Kidney (tissue), 14 donors: ENCODE results near the gene PRUNE2. TPM values are rescaled to one million over a fixed set of nuclear protein-coding genes. Genes with fewer than 3 reads are reported as not detected.

Source experiments
- DNase-seq, 5 donors: peaks; one replicate each; pipeline ENCODE4 v3.0.0-alpha.2; 2013 to 2020
- FAIRE-seq: peaks from 2 replicates; lab custom pipeline; 2012; peaks lifted over from hg19 to GRCh38; lab: Jason Lieb, UNC
- H3K27ac ChIP-seq, 2 donors: one replicate each; pipeline ENCODE4 v1.7.0; 2013; ENCODE audit warnings: low read depth in 2 of 2, low read length in 2 of 2, inconsistent platforms in 1 of 2
- H3K27me3 ChIP-seq: one replicate; pipeline ENCODE4 v1.7.1; 2013; ENCODE audit warnings: low read length, inconsistent platforms; ENCODE audit not compliant: control insufficient read depth, insufficient read depth
- H3K36me3 ChIP-seq, 3 donors: one replicate each; pipeline versions ENCODE4 v1.7.0 to v1.7.1; 2013; ENCODE audit warnings: low read length in 3 of 3, control low read depth in 1 of 3, inconsistent platforms in 1 of 3; ENCODE audit not compliant: insufficient read depth in 3 of 3, control insufficient read depth in 2 of 3
- H3K4me1 ChIP-seq, 3 donors: one replicate each; pipeline versions ENCODE4 v1.7.0 to v1.7.1; 2013; ENCODE audit warnings: low read length in 3 of 3, inconsistent platforms in 1 of 3, low read depth in 1 of 3; ENCODE audit not compliant: control insufficient read depth in 2 of 3, insufficient read depth in 2 of 3
- H3K4me3 ChIP-seq, 3 donors: one replicate each; pipeline versions ENCODE4 v1.7.0 to v1.8.1; 2013; ENCODE audit warnings: low read length in 3 of 3, control low read depth in 1 of 3, inconsistent platforms in 1 of 3
- H3K9ac ChIP-seq, 3 donors: one replicate each; pipeline versions ENCODE4 v1.7.0 to v1.7.1; 2013; ENCODE audit warnings: low read length in 3 of 3, control low read depth in 1 of 3, inconsistent platforms in 1 of 3
- H3K9me3 ChIP-seq, 3 donors: one replicate each; pipeline versions ENCODE4 v1.7.0 to v1.7.1; 2013; ENCODE audit warnings: low read length in 3 of 3, control low read depth in 1 of 3, inconsistent platforms in 1 of 3; ENCODE audit not compliant: control insufficient read depth in 2 of 3, insufficient read depth in 1 of 3
- intact Hi-C: fragments of 100-400 bp; cut with DNase I; formaldehyde crosslinking; loops from one replicate; pipeline ENCODE4 v1.11.1; 2022
- polyA plus RNA-seq: library from polyadenylated mRNA; stranded (reverse); fragments of 350-450 nt; fragmentation: Illumina TruSeq; extraction: RNeasy Lipid Tissue Mini Kit (QIAGEN cat#74804); gene quantifications from one replicate; pipeline ENCODE4 v1.2.3, GENCODE V29; 2014; ENCODE audit warnings: low read depth, low replicate concordance; ENCODE audit not compliant: insufficient read depth
- total RNA-seq: library from RNA; stranded (reverse); fragmentation: NEBNext Ultra II Directional; extraction: Animal tissue kit (Norgen Biotek cat#: 25700); gene quantifications from one replicate; pipeline ENCODE4 v1.2.1, GENCODE V29; 2021
- TF ChIP-seq, protein P1 (sequence below): IDR thresholded peaks from 3 replicates; pipeline ENCODE4 v1.5.1; 2012; ENCODE audit warnings: mild to moderate bottlenecking, moderate library complexity, borderline replicate concordance; ENCODE audit not compliant: insufficient read depth; ENCODE audit errors: extremely low read depth
- donor health status: control.
- donor health status: control.
- donor health status: control.
- donor health status: control.
- donor health status: control.
- donor health status: DM: yes; HTN: yes; CAD: no.
- donor health status: Normal renal cell carcinoma (clear cell type).

Gene PRUNE2
- total and polyA plus RNA-seq, 2 donors from 2014 or later, result 12.6 to 65.1 TPM

DNA sequence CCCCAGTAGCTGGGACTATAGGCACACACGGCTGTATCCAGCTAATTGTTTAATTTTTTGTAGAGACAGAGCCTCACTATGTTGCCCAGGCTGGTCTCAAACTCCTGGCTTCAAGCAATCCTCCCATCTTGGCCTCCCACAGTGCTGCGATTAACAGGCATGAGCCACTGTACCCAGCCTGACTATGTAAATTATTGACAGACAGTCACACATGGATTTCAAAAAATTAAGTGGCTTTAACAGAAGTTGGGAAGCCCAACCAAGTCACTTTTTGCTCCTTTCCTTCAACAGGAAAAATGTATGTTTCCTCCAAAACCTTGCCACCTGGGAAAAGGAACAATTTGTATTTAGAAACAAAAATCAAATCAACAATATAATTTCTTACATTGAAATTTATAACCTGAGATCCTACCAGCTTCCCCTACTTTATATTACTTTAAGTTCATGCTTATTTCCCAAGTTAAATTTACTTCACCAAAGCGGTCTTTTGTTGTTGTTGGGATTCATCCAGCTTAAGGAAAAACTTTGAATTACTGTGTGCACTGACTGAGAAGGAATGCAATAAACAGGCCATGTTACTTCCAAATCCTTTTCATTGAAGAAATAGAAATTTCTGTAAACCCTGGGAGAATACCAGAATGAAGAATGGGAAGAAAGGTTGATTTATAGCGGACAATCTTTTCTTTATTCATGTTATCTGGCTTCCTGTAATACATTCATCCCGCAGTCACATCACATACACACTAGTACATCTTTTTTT, 133.0 kb downstream of the PRUNE2 start:
- Histone ChIP-seq H3K9me3 (no peaks in the 10 kb centered on the region), H3K4me3 (no peak overlapping the region), H3K4me1 (no peaks in the 10 kb centered on the region), H3K36me3 (no peaks in the 10 kb centered on the region), H3K27ac (no peak overlapping the region), H3K27me3 (no peaks in the 10 kb centered on the region), H3K9ac (no peak overlapping the region)
- intact Hi-C loops, result no loop called here
- DNase-seq (peak in 2 of 5 donors; percentile 64 to 88), FAIRE-seq (peak; percentile 62)
- TF ChIP-seq, protein P1, sequence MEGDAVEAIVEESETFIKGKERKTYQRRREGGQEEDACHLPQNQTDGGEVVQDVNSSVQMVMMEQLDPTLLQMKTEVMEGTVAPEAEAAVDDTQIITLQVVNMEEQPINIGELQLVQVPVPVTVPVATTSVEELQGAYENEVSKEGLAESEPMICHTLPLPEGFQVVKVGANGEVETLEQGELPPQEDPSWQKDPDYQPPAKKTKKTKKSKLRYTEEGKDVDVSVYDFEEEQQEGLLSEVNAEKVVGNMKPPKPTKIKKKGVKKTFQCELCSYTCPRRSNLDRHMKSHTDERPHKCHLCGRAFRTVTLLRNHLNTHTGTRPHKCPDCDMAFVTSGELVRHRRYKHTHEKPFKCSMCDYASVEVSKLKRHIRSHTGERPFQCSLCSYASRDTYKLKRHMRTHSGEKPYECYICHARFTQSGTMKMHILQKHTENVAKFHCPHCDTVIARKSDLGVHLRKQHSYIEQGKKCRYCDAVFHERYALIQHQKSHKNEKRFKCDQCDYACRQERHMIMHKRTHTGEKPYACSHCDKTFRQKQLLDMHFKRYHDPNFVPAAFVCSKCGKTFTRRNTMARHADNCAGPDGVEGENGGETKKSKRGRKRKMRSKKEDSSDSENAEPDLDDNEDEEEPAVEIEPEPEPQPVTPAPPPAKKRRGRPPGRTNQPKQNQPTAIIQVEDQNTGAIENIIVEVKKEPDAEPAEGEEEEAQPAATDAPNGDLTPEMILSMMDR, result no peak

DNA sequence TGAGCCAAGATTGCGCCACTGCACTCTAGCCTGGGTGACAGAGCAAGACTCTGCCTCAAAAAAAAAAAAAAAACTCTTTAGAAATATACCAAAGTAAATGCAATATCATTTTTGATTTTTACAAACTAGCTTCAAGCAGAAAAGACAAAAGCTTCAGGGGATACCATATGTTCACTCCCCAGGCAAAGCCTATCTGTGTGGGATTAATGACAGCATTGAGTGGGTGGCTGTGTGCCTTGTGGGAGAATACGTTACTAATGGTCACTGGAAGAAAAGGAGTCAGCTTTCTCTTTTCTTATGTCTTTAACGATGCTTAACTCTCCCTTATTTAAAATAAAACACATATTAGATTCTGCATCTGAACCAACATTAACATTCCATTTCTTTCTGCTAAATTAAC, 139.8 kb downstream of the PRUNE2 start:
- Histone ChIP-seq H3K27ac (no peak overlapping the region), H3K4me3 (no peak overlapping the region), H3K9ac (no peak overlapping the region), H3K9me3 (no peaks in the 10 kb centered on the region), H3K27me3 (no peaks in the 10 kb centered on the region), H3K36me3 (no peaks in the 10 kb centered on the region), H3K4me1 (no peaks in the 10 kb centered on the region)
- FAIRE-seq, result no peak
- TF ChIP-seq, protein P1, result no peak
- no peak for DNase-seq
- intact Hi-C loops, result no loop called here

DNA sequence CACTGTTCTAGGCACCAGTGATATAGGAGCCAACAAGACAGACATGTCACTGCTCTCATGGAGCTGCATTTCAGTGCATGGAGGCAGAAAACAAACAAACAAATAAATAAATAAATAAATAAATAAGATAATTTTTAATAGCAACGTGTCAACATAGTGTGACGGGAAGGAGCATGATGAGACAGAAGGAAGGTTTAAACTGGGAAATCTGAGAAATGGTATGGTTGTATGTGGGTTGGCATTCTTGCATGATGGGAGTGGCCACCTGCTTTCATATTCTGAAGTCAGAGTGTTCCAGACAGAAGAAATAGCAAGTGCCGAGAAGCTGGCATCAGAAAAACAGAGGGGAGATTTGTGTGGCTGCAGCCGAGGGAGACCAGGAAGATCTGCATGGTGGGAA, 141.8 kb downstream of the PRUNE2 start, which contains the start of gene PCA3:
Gene PCA3 (plus strand): TSS at position 301 of the 400 bp plus-strand sequence.
- TF ChIP-seq, protein P1, result no peak
- DNase-seq (no peak), FAIRE-seq (no peak)
- peaks cover 0 to 3% (median 0%) of the 10 kb centered on the region in 3 donors for H3K4me1 ChIP-seq
- intact Hi-C loops, result no loop called here
- no peak within 1 kb of the TSS for H3K27ac ChIP-seq
- H3K9me3 ChIP-seq, result no peaks in the 10 kb centered on the region
- no peaks in the 10 kb centered on the region for H3K36me3 ChIP-seq
- H3K27me3 ChIP-seq, result no peaks in the 10 kb centered on the region
- H3K9ac ChIP-seq, result no peak within 1 kb of the TSS
- no peak within 1 kb of the TSS for H3K4me3 ChIP-seq
